ENCODE measurements around the gene SGO2.
A peak's percentile ranks its signal among the peaks of the same experiment; 100 is the strongest.
"Not testable (repeated sequence)": the region's sequence is repeated elsewhere in the genome, so short reads cannot be mapped to it uniquely, and the experiment has no call there.

The SGO2 gene

DNA sequence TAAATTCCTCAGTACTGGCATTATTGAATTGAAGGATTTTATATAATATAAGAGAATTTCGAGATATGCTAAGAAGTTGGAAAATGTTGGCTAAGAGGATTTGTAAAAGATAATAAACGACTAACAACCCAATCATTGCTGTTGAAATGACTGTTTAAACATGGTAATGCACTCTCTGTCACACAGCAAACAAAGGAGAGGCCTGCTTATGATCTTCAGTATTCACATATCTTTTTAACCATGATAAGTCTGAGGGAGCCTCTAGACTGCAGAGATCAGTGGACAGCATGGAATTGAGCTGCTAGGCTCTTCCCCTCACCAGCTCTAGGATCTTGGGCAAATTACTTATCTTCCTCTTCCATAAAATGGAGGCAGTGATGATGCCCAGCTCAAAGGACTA lies 18.8 kb upstream of the SGO2 start:
- no peak for DNase-seq
- in situ Hi-C loops (cut with HindIII; ENCODE audit: low pct_ligation_motif_present, low pct_unique_long_range_greater_than_20kb, low sequenced_read_pairs) = no loop called here

DNA sequence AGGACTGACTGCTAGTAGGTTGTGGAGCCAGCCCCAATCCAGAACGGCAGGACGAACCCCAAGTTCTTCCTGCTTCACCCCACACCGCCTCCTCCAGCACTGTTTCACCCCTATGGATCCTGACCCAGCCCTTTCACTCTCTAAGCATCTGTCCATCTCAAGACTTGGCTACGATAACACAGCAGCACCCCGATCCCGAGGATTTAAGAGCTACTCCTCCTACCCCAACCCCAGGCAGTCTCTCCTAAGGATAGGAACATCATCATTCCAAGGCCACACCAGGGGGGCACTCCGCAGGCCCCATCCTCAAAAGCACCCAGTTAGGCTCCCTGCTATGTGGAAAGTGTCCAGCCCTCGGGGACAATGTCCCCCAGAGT lies 16.8 kb upstream of the SGO2 start:
- peak; percentile 26 for DNase-seq
- in situ Hi-C loops (cut with HindIII; ENCODE audit: low pct_ligation_motif_present, low pct_unique_long_range_greater_than_20kb, low sequenced_read_pairs) = no loop called here

DNA sequence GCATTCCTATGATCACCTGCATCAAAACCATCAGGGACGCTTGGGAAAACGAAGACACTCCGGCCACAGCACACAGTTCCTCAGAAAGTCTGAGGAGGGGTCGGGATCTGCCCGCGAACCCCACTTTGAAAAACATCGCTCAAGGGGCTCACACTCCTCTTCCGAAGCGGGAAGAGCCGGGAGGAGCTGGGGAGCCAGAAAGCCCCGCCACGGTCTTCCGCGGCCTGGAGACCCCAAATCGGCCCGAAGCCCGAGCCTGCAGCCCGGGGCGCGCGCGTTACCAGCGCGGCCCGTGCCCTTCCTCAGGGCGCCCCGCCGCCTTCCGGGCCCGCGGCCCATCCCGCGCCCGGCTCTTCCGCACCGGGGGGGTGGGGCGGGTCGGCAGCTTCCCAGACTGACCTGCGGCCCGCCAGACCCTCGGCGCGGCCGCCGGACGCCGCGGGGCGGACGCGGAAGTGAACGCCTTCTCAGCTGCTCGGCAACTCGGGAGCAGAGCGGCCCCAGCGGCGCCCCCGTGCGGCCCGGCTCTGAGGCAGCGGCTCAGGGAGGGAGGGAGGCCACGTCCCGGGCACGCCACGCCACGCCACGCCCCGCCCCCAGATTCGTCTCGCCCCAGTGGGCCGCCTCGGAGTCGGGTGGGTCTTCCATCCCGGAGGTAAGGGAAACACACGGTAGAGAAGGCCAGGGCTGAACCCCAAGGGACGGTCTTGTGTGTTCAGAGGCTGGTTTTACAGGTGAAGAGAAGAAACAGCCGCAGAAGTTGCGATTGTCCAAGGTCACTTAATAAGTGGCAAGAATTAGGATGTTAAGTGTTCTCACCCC lies 16.2 kb upstream of the SGO2 start, which contains the start of gene KCTD18:
KCTD18 (minus strand) TSS at position 457 of the 822 bp plus-strand sequence. CDS start 3,052 bp downstream, outside the sequence.
- in situ Hi-C loops (cut with HindIII; ENCODE audit: low pct_ligation_motif_present, low pct_unique_long_range_greater_than_20kb, low sequenced_read_pairs) = no loop called here
- peak; percentile 91 for DNase-seq

DNA sequence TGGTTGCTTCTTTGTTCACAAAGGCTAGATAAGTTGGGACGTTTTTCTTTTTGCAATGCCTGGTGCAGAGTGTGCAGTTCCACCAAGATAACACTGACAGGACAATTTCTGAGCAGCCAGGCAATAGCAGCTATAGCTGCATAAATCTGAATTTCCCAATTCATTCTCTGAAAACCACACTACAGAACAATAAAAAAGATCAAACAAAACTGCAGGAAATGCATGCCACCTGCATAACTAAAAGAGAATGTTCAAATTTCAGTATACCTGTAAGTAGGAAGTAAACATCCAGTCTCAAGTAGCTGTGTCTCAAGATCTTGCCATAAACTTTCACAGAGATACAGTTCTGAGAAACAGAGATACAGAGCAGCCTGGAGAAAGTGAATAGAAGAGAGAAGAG lies 10.9 kb upstream of the SGO2 start:
- no peak for DNase-seq
- in situ Hi-C loops (cut with HindIII; ENCODE audit: low pct_ligation_motif_present, low pct_unique_long_range_greater_than_20kb, low sequenced_read_pairs) = no loop called here

DNA sequence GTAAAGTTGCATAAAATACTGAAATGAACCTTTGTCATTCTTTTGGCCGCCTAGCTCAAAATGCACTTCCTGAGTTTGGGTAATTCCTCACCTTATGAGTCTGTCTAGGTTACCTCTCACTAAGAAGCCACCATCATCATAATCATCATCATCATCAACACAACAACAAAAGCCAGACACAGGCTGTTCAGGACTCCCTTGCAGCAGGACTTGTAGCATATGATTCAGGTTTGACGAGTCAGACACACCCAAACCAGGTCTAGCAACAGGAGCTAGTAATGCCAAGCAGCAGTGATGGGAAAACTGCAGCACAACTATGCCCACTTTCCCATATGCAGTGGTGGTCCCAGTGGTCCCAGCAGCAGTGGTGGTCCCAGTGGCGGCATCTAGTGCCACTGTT lies 2.8 kb upstream of the SGO2 start:
- in situ Hi-C loops (cut with HindIII; ENCODE audit: low pct_ligation_motif_present, low pct_unique_long_range_greater_than_20kb, low sequenced_read_pairs) = no loop called here
- no peak for DNase-seq

DNA sequence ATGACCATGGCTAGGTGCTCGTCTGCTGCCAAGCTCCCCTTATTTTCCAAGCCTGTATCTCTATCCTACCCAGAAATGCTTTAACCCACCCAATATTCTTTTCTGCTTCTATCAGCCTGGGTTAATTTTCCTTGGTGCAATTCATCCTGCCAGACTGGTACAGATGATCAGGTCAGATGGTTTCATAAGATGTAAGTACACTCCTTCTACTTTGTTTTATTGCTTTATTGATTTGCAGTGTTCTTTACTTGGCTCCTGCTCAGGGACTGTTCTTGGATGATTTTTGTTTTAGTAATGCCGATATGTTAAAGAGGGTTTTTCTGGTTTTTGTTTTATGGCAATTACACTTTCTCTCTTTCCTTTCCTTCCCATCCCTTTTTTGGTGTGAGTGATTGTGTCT lies 2.4 kb upstream of the SGO2 start:
- in situ Hi-C loops (cut with HindIII; ENCODE audit: low pct_ligation_motif_present, low pct_unique_long_range_greater_than_20kb, low sequenced_read_pairs) = no loop called here

DNA sequence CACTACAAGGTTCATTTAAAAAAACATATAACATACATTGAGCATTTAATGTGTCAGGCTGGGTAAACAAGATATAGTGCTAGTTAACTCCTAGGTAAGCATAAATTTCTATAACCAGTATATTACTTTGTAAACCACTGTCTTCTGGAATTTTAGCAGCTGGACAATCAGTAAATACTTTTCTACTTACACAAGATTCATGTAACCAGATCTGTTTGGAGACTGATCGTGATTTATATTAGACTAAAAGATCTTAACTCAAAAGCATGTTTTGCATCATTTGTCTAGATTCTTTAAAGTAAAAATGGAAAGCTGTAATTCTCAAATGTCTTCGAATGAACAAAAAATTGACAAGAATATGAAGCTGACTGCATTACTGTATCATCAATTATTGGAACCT lies 941 bp upstream of the SGO2 start:
- in situ Hi-C loops (cut with HindIII; ENCODE audit: low pct_ligation_motif_present, low pct_unique_long_range_greater_than_20kb, low sequenced_read_pairs) = no loop called here
- DNase-seq = no peak

More for the DNA sequence above, 2.4 kb upstream of the SGO2 start:
- DNase-seq = no peak

DNA sequence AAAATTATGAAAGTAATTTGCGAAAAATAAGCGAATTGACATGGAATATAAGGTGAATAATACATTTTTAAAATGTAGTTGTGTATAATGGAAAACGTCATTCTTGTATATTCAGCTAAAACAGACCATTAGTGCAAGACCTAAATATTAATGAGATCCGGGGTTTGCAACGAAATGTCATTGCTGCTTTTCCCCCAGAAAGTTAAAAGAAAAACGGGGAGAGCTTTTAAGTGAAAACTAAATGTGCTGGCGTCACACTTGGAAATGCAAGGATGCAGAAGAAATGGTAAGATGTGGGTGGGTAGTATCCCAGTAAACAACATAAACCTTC lies 491 bp upstream of the SGO2 start:
- DNase-seq = no peak
- in situ Hi-C loops (cut with HindIII; ENCODE audit: low pct_ligation_motif_present, low pct_unique_long_range_greater_than_20kb, low sequenced_read_pairs) = no loop called here

DNA sequence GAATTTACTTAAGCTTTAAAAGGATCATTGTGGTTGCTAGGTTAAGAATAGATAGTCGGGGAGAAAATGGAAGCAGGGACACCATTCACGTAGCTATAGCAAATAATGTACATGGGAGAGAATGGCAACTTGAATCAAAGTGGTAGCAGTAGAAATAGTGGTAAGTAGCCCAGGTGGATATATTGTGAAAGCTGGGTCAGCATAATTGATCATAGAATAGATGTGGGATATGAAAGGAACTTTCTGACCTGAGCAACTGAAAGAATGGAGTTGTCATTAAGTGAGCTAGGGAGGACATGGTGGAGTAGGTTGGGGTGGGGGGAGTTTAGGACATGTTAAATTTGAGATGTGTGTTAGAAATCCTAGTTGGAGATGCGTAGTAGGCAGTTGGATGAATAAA lies 2.2 kb downstream of the SGO2 start:
- in situ Hi-C loops (cut with HindIII; ENCODE audit: low pct_ligation_motif_present, low pct_unique_long_range_greater_than_20kb, low sequenced_read_pairs) = no loop called here
- DNase-seq = no peak

DNA sequence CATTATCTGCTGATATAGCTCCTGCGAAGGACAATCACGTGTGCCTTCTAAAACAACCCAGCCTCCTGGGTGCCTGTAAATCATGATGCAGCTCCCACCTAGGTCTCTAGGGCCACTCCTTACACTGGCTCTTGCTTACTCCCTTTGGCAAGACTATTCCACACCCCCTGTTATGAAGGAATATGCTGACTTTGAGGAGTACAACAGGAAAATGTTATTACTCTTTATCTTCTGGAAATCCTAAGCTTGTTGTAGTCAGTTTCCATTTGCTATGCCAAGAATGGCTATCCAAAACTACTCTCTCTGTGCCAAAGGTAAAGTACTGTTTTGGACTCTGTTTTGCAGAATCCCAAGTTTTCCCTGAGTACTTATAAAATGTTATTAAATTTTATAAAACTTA lies 7.7 kb downstream of the SGO2 start:
- in situ Hi-C loops (cut with HindIII; ENCODE audit: low pct_ligation_motif_present, low pct_unique_long_range_greater_than_20kb, low sequenced_read_pairs) = no loop called here
- DNase-seq = no peak

DNA sequence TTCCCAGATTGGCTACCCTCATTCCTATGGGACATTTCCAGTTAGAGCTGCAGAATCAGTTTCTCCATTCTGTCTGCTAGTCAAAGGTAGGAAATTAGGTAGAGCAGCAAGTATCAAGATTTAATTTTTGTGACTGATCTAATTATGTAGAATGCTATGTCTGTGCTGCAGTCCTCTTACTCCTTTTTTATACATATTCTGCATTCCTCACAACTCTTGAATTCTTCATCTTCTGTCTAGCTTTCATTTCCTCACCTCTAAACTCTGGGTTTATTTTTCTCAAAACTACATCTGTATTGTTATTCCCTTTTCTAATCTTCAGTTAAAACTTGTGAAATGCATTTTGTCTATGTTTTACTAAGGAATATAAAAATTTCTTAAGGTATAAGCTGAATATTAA lies 8.6 kb downstream of the SGO2 start:
- in situ Hi-C loops (cut with HindIII; ENCODE audit: low pct_ligation_motif_present, low pct_unique_long_range_greater_than_20kb, low sequenced_read_pairs) = no loop called here
- no peak for DNase-seq

DNA sequence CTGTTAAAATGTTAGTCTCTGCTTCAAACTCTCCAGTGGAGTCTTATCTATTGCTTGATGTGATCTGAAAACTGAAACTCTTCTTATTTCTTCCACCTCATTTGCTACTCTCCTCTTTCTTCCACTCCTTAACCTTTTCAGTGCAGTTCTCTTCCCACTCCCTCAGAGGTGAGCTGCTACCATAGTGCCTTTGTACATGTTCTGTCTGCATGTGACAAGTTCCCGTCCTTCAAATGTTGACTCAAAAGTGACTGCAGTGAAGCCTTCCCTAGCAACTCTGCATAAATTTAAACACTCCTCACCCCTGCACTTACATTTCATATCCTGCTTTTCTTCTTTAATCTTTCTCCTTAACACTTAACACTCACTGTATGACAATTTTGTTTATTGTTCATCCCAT lies 12.1 kb downstream of the SGO2 start:
- DNase-seq = no peak
- in situ Hi-C loops (cut with HindIII; ENCODE audit: low pct_ligation_motif_present, low pct_unique_long_range_greater_than_20kb, low sequenced_read_pairs) = no loop called here

DNA sequence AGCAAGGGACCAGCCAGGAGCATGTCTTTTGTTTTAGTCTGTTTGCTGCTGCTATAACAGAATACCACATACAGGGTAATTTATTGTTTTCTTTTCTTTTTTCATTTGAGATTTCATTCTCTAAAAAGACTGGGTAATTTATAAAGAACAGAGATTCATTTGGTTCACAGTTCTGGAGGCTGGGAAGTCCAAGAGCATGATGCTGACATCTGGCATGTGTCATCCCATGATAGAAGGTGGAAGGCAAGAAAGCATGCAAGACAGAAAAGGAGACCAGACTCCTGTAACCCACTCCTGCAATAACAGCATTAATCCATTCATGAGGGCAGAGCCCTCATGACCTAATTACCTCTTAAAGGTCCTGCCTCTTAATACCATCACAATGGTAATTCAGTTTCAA lies 14.8 kb downstream of the SGO2 start:
- DNase-seq = no peak
- in situ Hi-C loops (cut with HindIII; ENCODE audit: low pct_ligation_motif_present, low pct_unique_long_range_greater_than_20kb, low sequenced_read_pairs) = no loop called here

DNA sequence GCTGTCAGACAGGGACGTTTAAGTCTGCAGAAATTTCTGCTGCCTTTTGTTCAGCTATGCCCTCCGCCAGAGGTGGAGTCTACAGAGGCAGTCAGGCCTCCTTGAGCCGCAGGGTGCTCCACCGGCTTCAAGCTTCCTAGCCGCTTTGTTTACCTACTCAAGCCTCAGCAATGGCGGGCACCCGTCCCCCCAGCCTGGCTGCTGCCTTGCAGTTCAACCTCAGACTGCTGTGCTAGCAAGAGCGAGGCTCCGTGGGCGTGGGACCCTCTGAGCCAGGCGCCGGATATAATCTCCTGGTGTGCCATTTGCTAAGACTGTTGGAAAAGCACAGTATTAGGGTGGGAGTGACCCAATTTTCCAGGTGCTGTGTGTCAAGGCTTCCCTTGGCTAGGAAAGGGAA lies 40.6 kb downstream of the SGO2 start:
- DNase-seq; in situ Hi-C loops (cut with HindIII; ENCODE audit: low pct_ligation_motif_present, low pct_unique_long_range_greater_than_20kb, low sequenced_read_pairs): not testable (repeated sequence)

DNA sequence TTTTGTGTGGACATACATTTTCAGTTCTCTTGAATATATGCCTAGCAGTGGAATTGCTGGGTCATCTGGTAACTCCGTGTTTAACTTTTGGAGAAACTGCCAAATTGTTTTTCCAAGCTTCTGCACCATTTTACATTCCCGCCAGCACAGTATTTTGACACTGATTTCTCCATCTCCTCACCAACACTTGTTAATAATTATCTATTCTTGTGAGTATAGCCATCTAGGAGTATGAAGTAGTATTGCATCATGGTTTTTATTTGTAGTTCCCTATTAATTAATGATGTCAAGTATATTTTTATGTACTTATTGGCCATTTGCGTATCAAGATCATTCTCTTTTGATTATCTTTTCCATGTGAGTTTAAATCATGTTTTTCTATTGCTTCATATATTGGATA lies 41.9 kb downstream of the SGO2 start:
- DNase-seq = no peak
- in situ Hi-C loops (cut with HindIII; ENCODE audit: low pct_ligation_motif_present, low pct_unique_long_range_greater_than_20kb, low sequenced_read_pairs) = no loop called here

DNA sequence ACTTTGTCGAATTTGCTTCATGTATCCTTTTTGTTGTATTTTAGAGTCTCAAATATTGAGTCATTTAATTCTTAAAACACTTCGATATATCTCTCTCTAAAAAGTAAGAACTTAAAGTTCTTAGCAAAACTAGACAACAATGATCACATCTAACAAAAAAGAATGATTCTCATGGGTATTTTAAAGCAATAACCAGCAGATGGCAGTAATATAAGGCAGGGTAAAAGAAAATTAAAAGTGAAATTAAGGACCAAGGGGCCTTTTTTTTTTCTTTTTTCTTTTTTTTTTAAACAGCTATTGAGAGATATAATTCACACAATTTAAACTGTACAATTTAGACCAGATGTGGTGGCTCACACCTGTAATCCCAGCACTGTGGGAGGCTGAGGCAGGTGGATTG lies 50.0 kb downstream of the SGO2 start:
- in situ Hi-C loops (cut with HindIII; ENCODE audit: low pct_ligation_motif_present, low pct_unique_long_range_greater_than_20kb, low sequenced_read_pairs) = no loop called here
- peak; percentile 48 for DNase-seq

DNA sequence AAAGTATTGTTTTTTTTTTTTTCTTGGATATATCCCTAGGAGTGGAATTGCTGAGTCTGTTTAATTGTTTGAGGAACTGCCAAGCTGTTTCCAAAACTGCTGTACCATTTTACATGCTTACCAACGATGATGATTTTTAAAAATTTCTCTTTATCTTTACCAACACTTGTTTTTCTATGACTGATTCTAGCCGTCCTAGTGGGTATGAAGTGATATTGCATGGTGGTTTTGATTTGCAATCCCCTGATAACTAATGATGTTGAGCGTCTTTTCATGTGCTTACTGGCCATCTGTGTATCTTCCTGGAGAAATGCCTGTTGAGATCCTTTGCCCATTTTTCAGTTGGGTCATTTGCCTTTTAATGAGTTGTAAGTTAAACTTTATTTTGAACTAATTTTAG lies 51.0 kb downstream of the SGO2 start:
- in situ Hi-C loops (cut with HindIII; ENCODE audit: low pct_ligation_motif_present, low pct_unique_long_range_greater_than_20kb, low sequenced_read_pairs) = no loop called here

DNA sequence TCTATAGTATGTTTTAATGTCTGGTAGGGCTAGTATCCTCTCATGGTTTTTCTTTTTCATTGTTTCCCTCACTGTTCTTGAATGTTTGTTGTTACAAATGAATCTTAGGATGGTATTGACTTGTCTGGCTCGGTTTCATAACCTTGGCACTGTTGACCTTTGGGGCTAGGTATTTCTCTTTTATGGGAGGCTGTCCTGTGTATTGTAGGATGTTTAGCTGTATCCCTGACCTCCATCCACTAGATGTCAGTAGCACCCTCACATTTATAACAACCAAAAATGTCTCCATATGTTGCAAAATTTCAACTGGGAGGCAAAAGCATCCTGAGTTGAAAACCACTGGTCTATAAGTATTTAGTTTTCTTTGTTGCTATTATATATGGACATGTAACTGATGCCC lies 52.8 kb downstream of the SGO2 start:
- in situ Hi-C loops (cut with HindIII; ENCODE audit: low pct_ligation_motif_present, low pct_unique_long_range_greater_than_20kb, low sequenced_read_pairs) = no loop called here
- DNase-seq = peak; percentile 46

More for the DNA sequence above, 51.0 kb downstream of the SGO2 start:
- no peak for DNase-seq

DNA sequence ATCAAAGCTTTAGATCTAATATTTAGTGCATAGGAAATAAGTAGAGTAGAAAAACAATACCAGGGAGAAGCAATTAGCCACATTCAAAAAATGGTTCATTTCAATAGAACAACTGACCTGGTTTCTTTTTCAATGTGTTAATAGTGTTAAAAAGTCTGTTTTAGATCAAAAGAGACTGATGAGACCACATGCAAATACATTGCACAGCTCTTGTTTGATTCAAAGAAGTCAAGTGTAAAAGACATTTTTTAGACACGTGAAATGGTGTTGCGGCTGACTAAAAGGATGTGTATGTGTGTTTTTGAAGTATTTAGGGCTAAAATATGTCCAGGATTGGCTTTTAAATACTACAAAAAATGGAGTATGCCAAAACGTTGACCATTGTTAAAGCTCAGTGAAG lies 58.6 kb downstream of the SGO2 start:
- in situ Hi-C loops (cut with HindIII; ENCODE audit: low pct_ligation_motif_present, low pct_unique_long_range_greater_than_20kb, low sequenced_read_pairs) = no loop called here
- no peak for DNase-seq

DNA sequence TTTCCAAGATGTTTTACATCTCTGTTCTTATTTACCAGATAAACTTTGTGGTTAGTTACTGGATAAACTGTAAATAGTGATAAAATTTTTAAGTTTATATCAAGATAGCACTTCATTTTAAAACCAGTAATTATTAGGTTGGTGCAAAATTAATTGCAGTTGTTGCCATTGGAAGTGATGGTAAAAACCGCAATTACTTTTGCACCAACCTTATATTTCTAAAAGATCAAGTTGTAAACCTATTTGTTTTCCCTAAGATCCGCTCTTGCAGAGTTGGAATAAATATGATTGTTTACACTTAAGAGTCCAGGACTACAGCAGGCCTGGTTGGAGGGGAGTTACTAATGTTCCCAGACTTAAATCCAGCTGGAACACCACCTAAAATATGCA lies 59.3 kb downstream of the SGO2 start:
- no peak for DNase-seq
- in situ Hi-C loops (cut with HindIII; ENCODE audit: low pct_ligation_motif_present, low pct_unique_long_range_greater_than_20kb, low sequenced_read_pairs) = no loop called here

Data from ACHN (cell line).